HepG2 (cell line): Measurements from ENCODE around the gene KBTBD13. TPM values are rescaled to one million over a fixed set of nuclear protein-coding genes. Genes with fewer than 3 reads are reported as not detected.

Source experiments
- ATAD3A ChIP-seq: sonication (generic); formaldehyde crosslinking; IDR thresholded peaks from 2 replicates; pipeline ENCODE4 v1.4.0; 2020; ENCODE audit warnings: missing genetic modification reagents
- DR1 ChIP-seq: sonication (generic); formaldehyde crosslinking; IDR thresholded peaks from 2 replicates; pipeline ENCODE4 v1.8.0; 2021; ENCODE audit warnings: mild to moderate bottlenecking, missing genetic modification reagents, inconsistent platforms
- HDAC1 ChIP-seq: sonication (generic); formaldehyde crosslinking; IDR thresholded peaks from 2 replicates; pipeline ENCODE4 v1.5.1; 2020; ENCODE audit warnings: mild to moderate bottlenecking, missing genetic modification reagents
- HES4 ChIP-seq: sonication (generic); formaldehyde crosslinking; IDR thresholded peaks from 2 replicates; pipeline ENCODE4 v1.9.0; 2021; ENCODE audit warnings: mild to moderate bottlenecking, missing genetic modification reagents, borderline replicate concordance
- LCORL ChIP-seq, 2 experiments: fragments of 450-650 bp in 1 of 2; sonication (generic) in 1 of 2; formaldehyde crosslinking in 1 of 2; IDR thresholded peaks; 2 replicates each; pipeline versions ENCODE4 v1.5.0 to v1.6.1; 2017 to 2020; ENCODE audit warnings: antibody characterized with exemption in 1 of 2, missing genetic modification reagents in 1 of 2
- NR1H2 ChIP-seq: sonication (generic); formaldehyde crosslinking; IDR thresholded peaks from 2 replicates; pipeline ENCODE4 v1.8.1; 2022; ENCODE audit warnings: low read depth, missing genetic modification reagents, borderline replicate concordance
- PHF20 ChIP-seq: sonication (generic); formaldehyde crosslinking; IDR thresholded peaks from 2 replicates; pipeline ENCODE4 v1.5.0; 2020; ENCODE audit warnings: mild to moderate bottlenecking, missing genetic modification reagents
- SMC3 ChIP-seq: IDR thresholded peaks from 2 replicates; pipeline ENCODE4 v1.6.1; 2011; ENCODE audit warnings: low read length, improper control_type of control experiment
- STAT5B ChIP-seq: sonication (generic); formaldehyde crosslinking; IDR thresholded peaks from 2 replicates; pipeline ENCODE4 v1.4.0; 2020; ENCODE audit warnings: missing genetic modification reagents
- TRIM24 ChIP-seq: sonication (generic); formaldehyde crosslinking; IDR thresholded peaks from 2 replicates; pipeline ENCODE4 v1.8.0; 2022; ENCODE audit warnings: mild to moderate bottlenecking, missing genetic modification reagents
- ZHX2 ChIP-seq, 2 experiments: sonication (generic) in 1 of 2; formaldehyde crosslinking in 1 of 2; IDR thresholded peaks; 2 replicates each; pipeline versions ENCODE4 v1.6.1 to v1.9.0; 2014 to 2022; ENCODE audit warnings: antibody characterized with exemption in 1 of 2, borderline replicate concordance in 1 of 2, inconsistent platforms in 1 of 2, low read depth in 1 of 2, missing genetic modification reagents in 1 of 2
- ZNF251 ChIP-seq: sonication (generic); formaldehyde crosslinking; IDR thresholded peaks from 2 replicates; pipeline ENCODE4 v1.9.0; 2021; ENCODE audit warnings: mild to moderate bottlenecking, missing genetic modification reagents
- polyA plus RNA-seq, 8 experiments: library from polyadenylated mRNA; depleted of rRNA in 3 of 8; stranded (reverse) in 7 of 8; unstranded in 1 of 8; fragments of >200 nt; fragmentation: Illumina TruSeq in 4 of 8; extraction: Trizol in 4 of 8; gene quantifications; 2 replicates each; pipeline versions ENCODE4 v1.2.1 to v1.2.3, GENCODE V29; 2011 to 2016; ENCODE audit warnings: low read depth in 4 of 8, missing spikeins in 1 of 8, mixed read lengths in 1 of 8; ENCODE audit not compliant: insufficient read depth in 1 of 8
- total RNA-seq, 5 experiments: library from RNA; depleted of rRNA; stranded (reverse); fragments of >200 nt; fragmentation: Illumina TruSeq; extraction: Trizol; gene quantifications; 2 replicates each; pipeline ENCODE4 v1.2.3, GENCODE V29; 2016; ENCODE audit warnings: low read depth in 1 of 5
- TF ChIP-seq, protein P1 (sequence below): sonication (generic); formaldehyde crosslinking; IDR thresholded peaks from 2 replicates; pipeline ENCODE4 v1.4.0; 2020; ENCODE audit warnings: low read depth, mild to moderate bottlenecking, missing genetic modification reagents
- TF ChIP-seq, protein P2 (sequence below): IDR thresholded peaks from 2 replicates; pipeline ENCODE4 v1.6.1; 2016; ENCODE audit warnings: mild to moderate bottlenecking
- TF ChIP-seq, protein P3 (sequence below): sonication (generic); formaldehyde crosslinking; IDR thresholded peaks from 2 replicates; pipeline ENCODE4 v1.4.0; 2020; ENCODE audit warnings: missing genetic modification reagents

Gene KBTBD13
- total and polyA plus RNA-seq, 2 of the 13 experiments (the other 11 are each of a cell fraction or from before 2014, with no cell fraction given): not detected

DNA sequence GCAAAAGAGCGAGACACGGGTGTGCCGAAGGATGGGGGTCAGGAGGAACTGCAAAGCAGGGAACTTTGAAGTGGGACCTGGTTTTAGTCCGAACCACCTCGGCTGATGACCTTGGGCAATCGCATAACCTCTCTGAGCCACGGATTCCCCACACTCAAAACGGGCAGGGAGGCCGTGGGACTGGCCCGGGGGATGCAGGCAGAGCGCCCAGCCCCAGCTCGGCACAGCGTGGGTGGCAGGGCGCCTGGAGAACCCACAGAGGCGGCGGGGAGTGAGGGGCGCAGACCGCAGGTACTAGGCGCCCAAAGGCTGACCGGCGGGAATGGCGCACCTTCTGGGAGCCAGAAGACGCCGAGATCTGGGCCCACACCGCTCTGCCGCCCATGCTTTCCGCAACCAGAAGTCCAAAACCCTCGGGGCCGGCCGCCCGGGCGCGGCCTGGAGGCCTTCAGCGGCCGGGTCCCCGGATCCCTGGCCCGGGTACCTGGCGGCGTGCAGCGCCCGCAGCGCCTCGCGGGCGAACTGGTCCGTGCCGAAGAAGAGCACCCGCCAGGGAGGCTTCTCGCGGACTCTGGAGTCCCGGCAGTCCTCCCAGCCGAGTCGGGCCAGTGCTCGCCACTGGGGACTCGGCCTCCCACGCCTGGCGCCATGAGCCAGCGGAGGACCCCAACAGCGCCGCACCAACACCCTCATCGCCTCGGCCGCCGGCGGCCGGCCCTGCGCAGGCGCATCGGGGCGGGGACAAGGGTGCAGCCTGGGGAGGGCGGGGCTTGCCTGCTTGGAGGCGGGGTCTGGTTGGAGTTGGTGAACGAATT is 47.4 kb upstream of the KBTBD13 start, which contains the start of gene MTFMT (continued):
- no peak for TF ChIP-seq ZHX2 (IDR thresholded peaks at IDR 0.05; ENCODE audit: low read depth)
- no peak for TF ChIP-seq ZHX2 (CRISPR knock-in tag; IDR thresholded peaks at IDR 0.05; ENCODE audit: borderline replicate concordance)
- TF ChIP-seq ATAD3A (CRISPR knock-in tag): no peak
- TF ChIP-seq, protein P1, sequence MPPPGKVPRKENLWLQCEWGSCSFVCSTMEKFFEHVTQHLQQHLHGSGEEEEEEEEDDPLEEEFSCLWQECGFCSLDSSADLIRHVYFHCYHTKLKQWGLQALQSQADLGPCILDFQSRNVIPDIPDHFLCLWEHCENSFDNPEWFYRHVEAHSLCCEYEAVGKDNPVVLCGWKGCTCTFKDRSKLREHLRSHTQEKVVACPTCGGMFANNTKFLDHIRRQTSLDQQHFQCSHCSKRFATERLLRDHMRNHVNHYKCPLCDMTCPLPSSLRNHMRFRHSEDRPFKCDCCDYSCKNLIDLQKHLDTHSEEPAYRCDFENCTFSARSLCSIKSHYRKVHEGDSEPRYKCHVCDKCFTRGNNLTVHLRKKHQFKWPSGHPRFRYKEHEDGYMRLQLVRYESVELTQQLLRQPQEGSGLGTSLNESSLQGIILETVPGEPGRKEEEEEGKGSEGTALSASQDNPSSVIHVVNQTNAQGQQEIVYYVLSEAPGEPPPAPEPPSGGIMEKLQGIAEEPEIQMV (CRISPR knock-in tag): no peak
- no peak for TF ChIP-seq HES4 (CRISPR knock-in tag)
- peak; percentile 66 for TF ChIP-seq HDAC1 (CRISPR knock-in tag)
- no peak for TF ChIP-seq ZNF251 (CRISPR knock-in tag)
- TF ChIP-seq LCORL (IDR thresholded peaks at IDR 0.05): no peak
- TF ChIP-seq LCORL (CRISPR knock-in tag; IDR thresholded peaks at IDR 0.05): no peak; the same call in 1 of the 2 replicates
- TF ChIP-seq, protein P2, sequence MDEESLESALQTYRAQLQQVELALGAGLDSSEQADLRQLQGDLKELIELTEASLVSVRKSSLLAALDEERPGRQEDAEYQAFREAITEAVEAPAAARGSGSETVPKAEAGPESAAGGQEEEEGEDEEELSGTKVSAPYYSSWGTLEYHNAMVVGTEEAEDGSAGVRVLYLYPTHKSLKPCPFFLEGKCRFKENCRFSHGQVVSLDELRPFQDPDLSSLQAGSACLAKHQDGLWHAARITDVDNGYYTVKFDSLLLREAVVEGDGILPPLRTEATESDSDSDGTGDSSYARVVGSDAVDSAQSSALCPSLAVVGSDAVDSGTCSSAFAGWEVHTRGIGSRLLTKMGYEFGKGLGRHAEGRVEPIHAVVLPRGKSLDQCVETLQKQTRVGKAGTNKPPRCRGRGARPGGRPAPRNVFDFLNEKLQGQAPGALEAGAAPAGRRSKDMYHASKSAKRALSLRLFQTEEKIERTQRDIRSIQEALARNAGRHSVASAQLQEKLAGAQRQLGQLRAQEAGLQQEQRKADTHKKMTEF (CRISPR knock-in tag): peak; percentile 76; the same call in 1 of the 2 replicates
- TF ChIP-seq, protein P3, sequence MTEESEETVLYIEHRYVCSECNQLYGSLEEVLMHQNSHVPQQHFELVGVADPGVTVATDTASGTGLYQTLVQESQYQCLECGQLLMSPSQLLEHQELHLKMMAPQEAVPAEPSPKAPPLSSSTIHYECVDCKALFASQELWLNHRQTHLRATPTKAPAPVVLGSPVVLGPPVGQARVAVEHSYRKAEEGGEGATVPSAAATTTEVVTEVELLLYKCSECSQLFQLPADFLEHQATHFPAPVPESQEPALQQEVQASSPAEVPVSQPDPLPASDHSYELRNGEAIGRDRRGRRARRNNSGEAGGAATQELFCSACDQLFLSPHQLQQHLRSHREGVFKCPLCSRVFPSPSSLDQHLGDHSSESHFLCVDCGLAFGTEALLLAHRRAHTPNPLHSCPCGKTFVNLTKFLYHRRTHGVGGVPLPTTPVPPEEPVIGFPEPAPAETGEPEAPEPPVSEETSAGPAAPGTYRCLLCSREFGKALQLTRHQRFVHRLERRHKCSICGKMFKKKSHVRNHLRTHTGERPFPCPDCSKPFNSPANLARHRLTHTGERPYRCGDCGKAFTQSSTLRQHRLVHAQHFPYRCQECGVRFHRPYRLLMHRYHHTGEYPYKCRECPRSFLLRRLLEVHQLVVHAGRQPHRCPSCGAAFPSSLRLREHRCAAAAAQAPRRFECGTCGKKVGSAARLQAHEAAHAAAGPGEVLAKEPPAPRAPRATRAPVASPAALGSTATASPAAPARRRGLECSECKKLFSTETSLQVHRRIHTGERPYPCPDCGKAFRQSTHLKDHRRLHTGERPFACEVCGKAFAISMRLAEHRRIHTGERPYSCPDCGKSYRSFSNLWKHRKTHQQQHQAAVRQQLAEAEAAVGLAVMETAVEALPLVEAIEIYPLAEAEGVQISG (CRISPR knock-in tag): peak; percentile 67
- TF ChIP-seq TRIM24: no peak
- TF ChIP-seq STAT5B (CRISPR knock-in tag): no peak
- no peak for TF ChIP-seq NR1H2
- peak; percentile 65; the same call in 1 of the 2 replicates for TF ChIP-seq PHF20
- peak; percentile 44; the same call in 1 of the 2 replicates for TF ChIP-seq DR1
- TF ChIP-seq SMC3: no peak
